ENCODE data around the gene MGRN1. TPM values are rescaled to one million over a fixed set of nuclear protein-coding genes. Genes with fewer than 3 reads are reported as not detected.

Gene MGRN1
- total and polyA plus RNA-seq, 2 donors from 2014 or later: 19.7 to 90.8 TPM

DNA sequence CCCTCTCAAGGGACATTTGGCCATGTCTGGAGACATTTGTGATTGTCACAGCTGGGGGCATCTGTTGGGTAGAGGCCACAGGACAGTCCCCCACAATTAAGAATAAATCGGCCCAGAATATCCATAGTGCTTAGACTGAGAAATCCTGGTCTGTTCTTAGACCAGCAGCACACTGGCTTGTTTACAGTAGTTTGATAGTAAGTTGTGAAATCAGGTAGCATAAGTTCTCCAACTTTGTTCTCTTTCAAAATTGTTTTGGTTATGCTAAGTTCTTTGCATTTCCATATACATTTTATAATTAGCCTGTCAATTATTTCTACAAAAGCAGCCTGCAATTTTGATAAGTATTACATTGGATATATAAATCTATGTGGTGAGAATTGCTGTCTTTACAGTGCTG lies 6.8 kb downstream of the MGRN1 start:
- intact Hi-C loops (cut with DNase I): no loop called here

DNA sequence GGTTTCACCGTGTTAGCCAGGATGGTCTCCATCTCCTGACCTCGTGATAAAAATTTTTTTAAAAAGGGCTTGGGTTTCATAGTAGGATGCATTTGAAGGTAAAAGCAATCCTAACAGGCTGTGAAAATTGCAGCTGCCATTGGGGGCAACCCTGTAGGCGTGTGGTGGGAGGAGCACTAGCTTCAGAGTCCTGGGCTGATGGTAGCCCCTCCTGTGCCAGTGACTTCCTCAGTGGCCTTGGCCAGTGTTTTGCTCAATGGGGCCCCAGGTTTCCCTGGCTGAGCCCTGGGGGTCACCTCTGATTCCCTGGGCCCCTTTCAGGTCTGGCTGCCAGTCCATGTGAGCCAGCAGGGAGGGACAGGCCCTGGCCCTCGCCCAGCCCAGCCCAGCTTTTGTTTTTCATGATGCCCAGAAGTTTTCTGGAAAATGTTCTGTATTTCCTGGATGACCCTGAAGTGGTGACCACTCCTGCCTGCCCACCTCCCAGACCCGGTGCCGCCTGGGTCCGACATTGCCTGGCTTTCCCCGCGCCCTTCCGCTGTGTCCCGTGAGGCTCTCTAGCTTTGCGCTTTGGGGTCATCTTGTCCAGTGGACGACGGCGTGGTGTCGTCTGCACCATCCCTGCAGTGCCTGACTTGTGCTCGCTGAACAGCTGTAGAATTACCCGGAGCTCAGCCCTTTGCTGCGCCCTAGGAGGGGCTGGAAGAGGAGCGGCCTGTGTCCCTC lies 9.4 kb downstream of the MGRN1 start:
- H3K9me3 ChIP-seq (ENCODE audit: control insufficient read depth in 2 of 3, insufficient read depth in 1 of 3, low read length in 3 of 3): peaks cover 0 to 2% (median 0%) of the 10 kb centered on the region in 3 donors
- DNase-seq (no peak), FAIRE-seq (no peak)
- no peak overlapping the region for H3K27ac ChIP-seq (ENCODE audit: low read depth in 2 of 2, low read length in 2 of 2)
- H3K4me3 ChIP-seq (ENCODE audit: low read length in 3 of 3): no peak overlapping the region
- H3K4me1 ChIP-seq (ENCODE audit: control insufficient read depth in 2 of 3, insufficient read depth in 2 of 3, low read depth in 1 of 3, low read length in 3 of 3): no peaks in the 10 kb centered on the region
- TF ChIP-seq, protein P1, sequence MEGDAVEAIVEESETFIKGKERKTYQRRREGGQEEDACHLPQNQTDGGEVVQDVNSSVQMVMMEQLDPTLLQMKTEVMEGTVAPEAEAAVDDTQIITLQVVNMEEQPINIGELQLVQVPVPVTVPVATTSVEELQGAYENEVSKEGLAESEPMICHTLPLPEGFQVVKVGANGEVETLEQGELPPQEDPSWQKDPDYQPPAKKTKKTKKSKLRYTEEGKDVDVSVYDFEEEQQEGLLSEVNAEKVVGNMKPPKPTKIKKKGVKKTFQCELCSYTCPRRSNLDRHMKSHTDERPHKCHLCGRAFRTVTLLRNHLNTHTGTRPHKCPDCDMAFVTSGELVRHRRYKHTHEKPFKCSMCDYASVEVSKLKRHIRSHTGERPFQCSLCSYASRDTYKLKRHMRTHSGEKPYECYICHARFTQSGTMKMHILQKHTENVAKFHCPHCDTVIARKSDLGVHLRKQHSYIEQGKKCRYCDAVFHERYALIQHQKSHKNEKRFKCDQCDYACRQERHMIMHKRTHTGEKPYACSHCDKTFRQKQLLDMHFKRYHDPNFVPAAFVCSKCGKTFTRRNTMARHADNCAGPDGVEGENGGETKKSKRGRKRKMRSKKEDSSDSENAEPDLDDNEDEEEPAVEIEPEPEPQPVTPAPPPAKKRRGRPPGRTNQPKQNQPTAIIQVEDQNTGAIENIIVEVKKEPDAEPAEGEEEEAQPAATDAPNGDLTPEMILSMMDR (IDR thresholded peaks at IDR 0.05; ENCODE audit: borderline replicate concordance, extremely low read depth, insufficient read depth): no peak
- intact Hi-C loops (cut with DNase I): no loop called here
- H3K27me3 ChIP-seq (ENCODE audit: control insufficient read depth, insufficient read depth, low read length): no peaks in the 10 kb centered on the region
- peaks cover 0 to 3% (median 0%) of the 10 kb centered on the region in 3 donors for H3K36me3 ChIP-seq (ENCODE audit: control insufficient read depth in 2 of 3, insufficient read depth in 3 of 3, low read length in 3 of 3)
- no peak overlapping the region for H3K9ac ChIP-seq (ENCODE audit: low read length in 3 of 3)

More for the DNA sequence above, 6.8 kb downstream of the MGRN1 start:
- FAIRE-seq: no peak
- H3K9me3 ChIP-seq (ENCODE audit: control insufficient read depth in 2 of 3, insufficient read depth in 1 of 3, low read length in 3 of 3): peaks cover 0 to 2% (median 0%) of the 10 kb centered on the region in 3 donors
- TF ChIP-seq, protein P1 (IDR thresholded peaks at IDR 0.05; ENCODE audit: borderline replicate concordance, extremely low read depth, insufficient read depth): no peak
- H3K27me3 ChIP-seq (ENCODE audit: control insufficient read depth, insufficient read depth, low read length): no peaks in the 10 kb centered on the region
- peaks cover 0 to 5% (median 5%) of the 10 kb centered on the region in 3 donors for H3K4me1 ChIP-seq (ENCODE audit: control insufficient read depth in 2 of 3, insufficient read depth in 2 of 3, low read depth in 1 of 3, low read length in 3 of 3)
- H3K4me3 ChIP-seq (ENCODE audit: low read length in 3 of 3): no peak overlapping the region
- DNase-seq: no peak
- H3K36me3 ChIP-seq (ENCODE audit: control insufficient read depth in 2 of 3, insufficient read depth in 3 of 3, low read length in 3 of 3): peaks cover 0 to 7% (median 0%) of the 10 kb centered on the region in 3 donors
- H3K9ac ChIP-seq (ENCODE audit: low read length in 3 of 3): no peak overlapping the region
- H3K27ac ChIP-seq (ENCODE audit: low read depth in 2 of 2, low read length in 2 of 2): no peak overlapping the region

DNA sequence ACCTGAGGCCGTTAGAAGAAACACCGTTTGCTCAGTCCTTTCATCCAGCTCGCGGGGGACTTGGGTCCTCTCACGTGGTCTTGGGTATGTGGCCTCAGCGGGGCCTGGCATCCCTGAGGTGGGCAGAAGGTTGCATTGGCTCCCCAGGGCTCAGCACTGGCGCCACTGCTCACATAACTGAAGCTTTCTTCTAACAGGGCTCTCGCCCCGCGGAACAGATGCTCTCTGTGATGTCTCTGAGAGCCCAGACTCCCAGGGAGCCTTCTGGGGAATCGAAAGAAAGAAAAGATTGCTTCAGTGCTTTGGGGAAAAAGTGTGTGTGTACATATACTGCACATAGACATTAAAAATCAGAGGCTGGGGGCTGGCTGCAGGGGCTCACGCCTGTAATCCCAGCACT lies 10.1 kb downstream of the MGRN1 start:
- Histone ChIP-seq H3K27ac (ENCODE audit: low read depth in 2 of 2, low read length in 2 of 2) (no peak overlapping the region), H3K36me3 (ENCODE audit: control insufficient read depth in 2 of 3, insufficient read depth in 3 of 3, low read length in 3 of 3) (peaks cover 0 to 3% (median 0%) of the 10 kb centered on the region in 3 donors), H3K4me1 (ENCODE audit: control insufficient read depth in 2 of 3, insufficient read depth in 2 of 3, low read depth in 1 of 3, low read length in 3 of 3) (no peaks in the 10 kb centered on the region), H3K9ac (ENCODE audit: low read length in 3 of 3) (no peak overlapping the region), H3K4me3 (ENCODE audit: low read length in 3 of 3) (no peak overlapping the region), H3K9me3 (ENCODE audit: control insufficient read depth in 2 of 3, insufficient read depth in 1 of 3, low read length in 3 of 3) (peaks cover 0 to 2% (median 0%) of the 10 kb centered on the region in 3 donors), H3K27me3 (ENCODE audit: control insufficient read depth, insufficient read depth, low read length) (no peaks in the 10 kb centered on the region)
- DNase-seq (no peak), FAIRE-seq (no peak)
- intact Hi-C loops (cut with DNase I): no loop called here
- TF ChIP-seq, protein P1 (IDR thresholded peaks at IDR 0.05; ENCODE audit: borderline replicate concordance, extremely low read depth, insufficient read depth): no peak

All from kidney (tissue), 14 donors.